Fibroblast of villous mesenchyme (primary cell): ENCODE measurements around the gene KLHL40. TPM values are rescaled to one million over a fixed set of nuclear protein-coding genes. Genes with fewer than 3 reads are reported as not detected.

Source experiments
- DNase-seq: peaks from one replicate; pipeline ENCODE4 v3.0.0-alpha.2; 2010; ENCODE audit warnings: low read depth
- H3K4me3 ChIP-seq: 2 replicates; pipeline ENCODE4 v1.5.1; 2011; ENCODE audit warnings: low read depth, mild to moderate bottlenecking, low read length
- total RNA-seq: library from RNA; depleted of rRNA; stranded (reverse); fragments of >200 nt; gene quantifications from 2 replicates; pipeline ENCODE4 v1.2.3, GENCODE V29; 2012
- TF ChIP-seq, protein P1 (sequence below): IDR thresholded peaks from 2 replicates; pipeline ENCODE4 v1.5.1; 2012; ENCODE audit warnings: low read depth, mild to moderate bottlenecking, low read length; ENCODE audit not compliant: insufficient read depth

Gene KLHL40
- total RNA-seq, 1 donor: not detected

DNA sequence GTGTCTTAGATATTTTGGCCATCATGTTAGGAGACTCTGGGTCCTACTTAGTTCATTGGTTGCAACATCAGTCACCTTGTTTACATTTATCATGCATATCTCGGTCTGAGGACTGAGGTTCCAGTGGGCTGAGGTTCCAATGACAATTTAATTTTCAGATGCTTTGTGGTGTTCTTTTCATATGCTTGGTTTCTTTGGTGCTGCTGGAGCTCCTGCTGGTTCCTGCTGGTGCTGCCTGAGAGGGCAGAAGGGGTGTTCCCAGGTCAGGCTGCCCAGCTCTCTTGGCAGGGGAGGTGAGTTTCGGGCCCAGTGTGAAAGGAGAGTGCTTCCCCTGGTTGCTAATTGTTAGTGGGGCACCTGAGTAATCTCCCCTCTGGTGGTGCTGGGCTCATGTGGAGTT, 6.9 kb upstream of the KLHL40 start:
- TF ChIP-seq, protein P1, sequence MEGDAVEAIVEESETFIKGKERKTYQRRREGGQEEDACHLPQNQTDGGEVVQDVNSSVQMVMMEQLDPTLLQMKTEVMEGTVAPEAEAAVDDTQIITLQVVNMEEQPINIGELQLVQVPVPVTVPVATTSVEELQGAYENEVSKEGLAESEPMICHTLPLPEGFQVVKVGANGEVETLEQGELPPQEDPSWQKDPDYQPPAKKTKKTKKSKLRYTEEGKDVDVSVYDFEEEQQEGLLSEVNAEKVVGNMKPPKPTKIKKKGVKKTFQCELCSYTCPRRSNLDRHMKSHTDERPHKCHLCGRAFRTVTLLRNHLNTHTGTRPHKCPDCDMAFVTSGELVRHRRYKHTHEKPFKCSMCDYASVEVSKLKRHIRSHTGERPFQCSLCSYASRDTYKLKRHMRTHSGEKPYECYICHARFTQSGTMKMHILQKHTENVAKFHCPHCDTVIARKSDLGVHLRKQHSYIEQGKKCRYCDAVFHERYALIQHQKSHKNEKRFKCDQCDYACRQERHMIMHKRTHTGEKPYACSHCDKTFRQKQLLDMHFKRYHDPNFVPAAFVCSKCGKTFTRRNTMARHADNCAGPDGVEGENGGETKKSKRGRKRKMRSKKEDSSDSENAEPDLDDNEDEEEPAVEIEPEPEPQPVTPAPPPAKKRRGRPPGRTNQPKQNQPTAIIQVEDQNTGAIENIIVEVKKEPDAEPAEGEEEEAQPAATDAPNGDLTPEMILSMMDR: no peak
- no peak overlapping the region for H3K4me3 ChIP-seq
- no peak for DNase-seq

DNA sequence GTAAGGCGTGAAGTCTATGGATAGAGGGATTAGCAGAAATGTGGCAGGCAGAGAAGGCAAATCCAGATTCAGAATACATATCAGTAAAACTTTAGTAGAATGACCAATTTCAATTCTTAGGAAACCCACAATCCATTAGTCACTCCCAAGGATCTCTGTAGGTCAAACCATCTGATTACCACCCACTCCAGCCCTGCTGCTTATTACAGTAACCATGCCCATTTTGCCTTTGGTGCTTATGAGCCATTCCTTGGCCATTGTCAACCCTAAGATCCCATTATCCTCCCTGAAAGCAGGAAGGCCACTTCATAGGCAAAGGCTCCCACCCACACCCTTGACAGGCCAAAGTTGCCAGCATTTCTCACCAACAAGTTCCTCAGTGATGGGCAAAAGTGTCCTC, 5.1 kb upstream of the KLHL40 start:
- TF ChIP-seq, protein P1: no peak

GRCh38 chr3:42680806-42681205, 4.5 kb upstream of the KLHL40 start:
- no peak for DNase-seq
- TF ChIP-seq, protein P1: no peak
- H3K4me3 ChIP-seq: no peak overlapping the region

More for the DNA sequence above, 5.1 kb upstream of the KLHL40 start:
- no peak for DNase-seq
- no peak overlapping the region for H3K4me3 ChIP-seq

- TF ChIP-seq, protein P1: no peak
- H3K4me3 ChIP-seq: no peak overlapping the region
- DNase-seq: no peak
Observed at GRCh38 chr3:42681361-42682038, 3.8 kb upstream of the KLHL40 start.

DNA sequence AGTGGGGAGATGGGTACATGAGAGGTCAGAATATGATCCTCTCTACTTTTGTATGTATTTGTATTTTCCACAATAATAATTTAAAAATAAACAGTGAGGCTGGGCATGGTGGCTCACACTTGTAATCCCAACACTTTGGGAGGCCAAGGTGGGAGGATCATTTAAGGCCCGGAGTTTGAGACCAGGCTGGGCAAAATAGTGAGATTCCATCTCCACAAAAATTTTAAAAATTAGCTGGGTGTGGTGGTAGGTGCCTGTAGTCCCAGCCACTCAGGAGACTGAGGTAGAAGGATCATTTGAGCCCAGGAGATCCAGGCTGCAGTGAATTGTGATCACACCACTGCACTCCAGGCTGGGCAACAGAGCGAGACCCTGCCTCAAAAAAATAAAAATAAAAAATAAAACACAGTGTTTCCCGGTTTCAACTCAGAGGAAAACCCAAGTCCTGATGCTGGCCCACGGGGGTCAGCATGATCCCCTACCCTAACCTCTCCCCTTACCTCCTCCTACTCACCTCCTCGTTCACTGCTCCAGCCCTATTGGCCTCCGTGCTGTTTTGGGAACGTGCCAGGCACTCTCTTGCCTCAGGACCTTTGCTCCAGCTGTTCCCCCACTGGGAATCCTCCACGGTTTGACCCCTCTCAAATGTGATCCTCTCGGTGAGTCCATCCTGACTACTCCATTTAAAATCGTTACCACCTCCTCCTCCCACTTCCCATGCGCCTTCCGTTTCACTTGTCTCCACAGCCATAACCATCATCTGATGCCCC, 2.9 kb upstream of the KLHL40 start:
- TF ChIP-seq, protein P1: no peak
- no peak overlapping the region for H3K4me3 ChIP-seq
- no peak for DNase-seq

DNA sequence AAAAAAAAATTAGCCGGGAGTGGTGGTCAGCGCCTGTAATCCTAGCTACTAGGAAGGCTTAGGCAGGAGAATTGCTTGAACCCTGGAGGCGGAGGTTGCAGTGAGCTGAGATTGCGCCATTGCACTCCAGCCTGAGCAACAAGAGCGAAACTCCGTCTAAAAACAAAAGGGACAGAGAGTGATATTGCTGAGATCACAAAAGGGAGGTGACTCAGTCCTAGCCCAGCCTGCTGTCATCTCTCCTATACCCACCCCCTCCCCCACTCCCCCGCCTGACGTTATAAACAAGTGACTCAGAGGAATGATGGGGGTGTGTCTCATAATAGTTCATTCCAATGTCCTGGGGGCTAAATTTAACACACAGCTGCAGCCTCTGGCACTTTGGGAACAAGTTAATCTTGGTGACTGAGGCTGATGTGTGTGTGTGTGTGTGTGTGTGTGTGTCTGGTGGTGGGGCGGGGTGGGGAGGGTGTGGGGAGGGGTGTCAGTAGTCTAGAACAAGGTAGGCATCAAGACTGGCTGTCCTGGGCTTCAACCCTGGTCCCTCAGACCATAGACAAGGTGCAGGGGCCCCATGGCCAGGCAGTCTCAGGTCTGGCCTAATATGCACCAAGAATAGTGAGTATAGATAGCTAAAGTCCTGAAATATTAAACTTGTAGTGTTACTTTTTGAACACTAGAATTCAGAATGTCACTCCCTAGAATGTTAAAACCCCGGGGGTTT, 1.3 kb upstream of the KLHL40 start:
- TF ChIP-seq, protein P1: no peak
- no peak overlapping the region for H3K4me3 ChIP-seq
- peak; percentile 89 for DNase-seq
